H1 (cell line): ENCODE measurements around the gene SLITRK2. TPM values are rescaled to one million over a fixed set of nuclear protein-coding genes. Genes with fewer than 3 reads are reported as not detected.

Experiments used
- ASH2L ChIP-seq: fragments of 200-600, 300-600 bp; sonication (generic); IDR thresholded peaks from one replicate; pipeline ENCODE4 v1.7.1; 2017; ENCODE audit warnings: low read length
- JUN ChIP-seq: IDR thresholded peaks from 2 replicates; pipeline ENCODE4 v1.6.1; 2011; ENCODE audit warnings: low read depth, mild to moderate bottlenecking, improper control_type of control experiment, low read length
- polyA plus RNA-seq, 7 experiments: library from polyadenylated mRNA; depleted of rRNA in 3 of 7; stranded (reverse) in 5 of 7; unstranded in 2 of 7; fragments of >200 nt in 5 of 7; fragments of 200-250 nt in 2 of 7; gene quantifications; 1 replicate in 5 of 7; 2 replicates in 1 of 7; 4 replicates in 1 of 7; pipeline versions ENCODE4 v1.2.1 to v1.2.3, GENCODE V29; 2011 to 2013; ENCODE audit warnings: missing spikeins in 2 of 7, mixed read lengths in 2 of 7
- total RNA-seq: library from RNA; stranded (reverse); fragmentation: NEBNext Ultra II Directional; extraction: Animal tissue kit (Norgen Biotek cat#: 25700); gene quantifications from 2 replicates; pipeline ENCODE4 v1.2.1, GENCODE V29; 2021
- TF ChIP-seq, protein P1 (sequence below): IDR thresholded peaks from 2 replicates; pipeline ENCODE4 v1.6.1; 2012; ENCODE audit warnings: inconsistent platforms

The SLITRK2 gene
- total and polyA plus RNA-seq, 2 of the 8 experiments (the other 6 are each of a cell fraction or from before 2014, with no cell fraction given): 0.14 to 0.39 TPM

DNA sequence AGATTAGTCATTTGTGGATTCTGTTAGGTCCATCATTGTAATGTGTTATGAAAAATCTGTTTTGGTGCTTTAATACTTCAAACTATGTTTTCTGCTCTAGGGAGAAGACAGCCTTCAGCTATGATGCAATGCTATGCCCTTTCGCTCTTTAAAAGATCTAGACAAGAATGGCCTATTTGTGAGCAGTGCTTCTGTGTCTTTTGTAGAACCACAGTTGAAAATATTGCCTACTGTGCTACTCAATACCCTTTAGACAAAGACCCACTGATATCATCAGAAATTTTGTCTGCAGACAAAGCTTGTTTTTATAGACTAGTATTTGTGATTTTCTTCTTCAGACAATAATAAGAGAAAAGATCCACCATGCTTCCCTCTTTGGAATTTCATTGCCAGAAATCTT, 44.6 kb upstream of the SLITRK2 start (continued):
- TF ChIP-seq, protein P1, sequence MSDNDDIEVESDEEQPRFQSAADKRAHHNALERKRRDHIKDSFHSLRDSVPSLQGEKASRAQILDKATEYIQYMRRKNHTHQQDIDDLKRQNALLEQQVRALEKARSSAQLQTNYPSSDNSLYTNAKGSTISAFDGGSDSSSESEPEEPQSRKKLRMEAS: no peak
- TF ChIP-seq JUN: no peak
- no peak for TF ChIP-seq ASH2L
